NB4 (cell line): ENCODE results near the gene ZPLD1.

Source experiments
- POLR2A ChIP-seq: IDR thresholded peaks from 2 replicates; pipeline ENCODE4 v1.6.1; 2011; ENCODE audit warnings: mild to moderate bottlenecking; ENCODE audit not compliant: insufficient read length; ENCODE audit errors: extremely low read depth
- TF ChIP-seq, protein P1 (sequence below): IDR thresholded peaks from one replicate; pipeline ENCODE4 v1.5.1; 2012; ENCODE audit warnings: low read depth, low read length

DNA sequence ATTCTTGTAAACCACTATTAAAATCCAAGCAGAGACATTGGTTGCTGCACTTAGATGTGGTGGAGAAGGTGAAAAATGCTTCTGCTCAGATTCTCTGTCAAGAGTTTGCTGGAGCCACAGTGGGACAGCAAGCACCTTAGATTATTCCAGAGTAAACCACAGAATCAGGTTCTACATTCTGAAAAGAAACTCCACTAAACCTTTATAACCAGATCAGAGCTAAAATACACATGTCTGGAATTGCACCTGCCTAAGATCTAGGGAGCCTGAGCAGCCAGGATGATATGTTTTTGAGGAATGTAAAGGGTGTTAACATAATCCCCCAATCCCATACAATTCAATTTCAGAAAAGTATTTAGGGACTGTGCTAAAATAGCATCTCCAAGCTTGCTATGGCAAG, at the start of gene ZPLD1:
- TF ChIP-seq, protein P1, sequence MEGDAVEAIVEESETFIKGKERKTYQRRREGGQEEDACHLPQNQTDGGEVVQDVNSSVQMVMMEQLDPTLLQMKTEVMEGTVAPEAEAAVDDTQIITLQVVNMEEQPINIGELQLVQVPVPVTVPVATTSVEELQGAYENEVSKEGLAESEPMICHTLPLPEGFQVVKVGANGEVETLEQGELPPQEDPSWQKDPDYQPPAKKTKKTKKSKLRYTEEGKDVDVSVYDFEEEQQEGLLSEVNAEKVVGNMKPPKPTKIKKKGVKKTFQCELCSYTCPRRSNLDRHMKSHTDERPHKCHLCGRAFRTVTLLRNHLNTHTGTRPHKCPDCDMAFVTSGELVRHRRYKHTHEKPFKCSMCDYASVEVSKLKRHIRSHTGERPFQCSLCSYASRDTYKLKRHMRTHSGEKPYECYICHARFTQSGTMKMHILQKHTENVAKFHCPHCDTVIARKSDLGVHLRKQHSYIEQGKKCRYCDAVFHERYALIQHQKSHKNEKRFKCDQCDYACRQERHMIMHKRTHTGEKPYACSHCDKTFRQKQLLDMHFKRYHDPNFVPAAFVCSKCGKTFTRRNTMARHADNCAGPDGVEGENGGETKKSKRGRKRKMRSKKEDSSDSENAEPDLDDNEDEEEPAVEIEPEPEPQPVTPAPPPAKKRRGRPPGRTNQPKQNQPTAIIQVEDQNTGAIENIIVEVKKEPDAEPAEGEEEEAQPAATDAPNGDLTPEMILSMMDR = no peak
- TF ChIP-seq POLR2A = no peak
